WI38 (cell line): ENCODE results near the gene H6PD.

Experiments used
- H3K4me3 ChIP-seq: 2 replicates; pipeline ENCODE4 v1.5.1; 2011; ENCODE audit warnings: low read depth, mild to moderate bottlenecking, control low read depth, low read length
- CTCF ChIP-seq: IDR thresholded peaks from 2 replicates; pipeline ENCODE4 v1.5.1; 2012; ENCODE audit warnings: low read depth, mild to moderate bottlenecking, control low read depth, low read length

Gene H6PD

DNA sequence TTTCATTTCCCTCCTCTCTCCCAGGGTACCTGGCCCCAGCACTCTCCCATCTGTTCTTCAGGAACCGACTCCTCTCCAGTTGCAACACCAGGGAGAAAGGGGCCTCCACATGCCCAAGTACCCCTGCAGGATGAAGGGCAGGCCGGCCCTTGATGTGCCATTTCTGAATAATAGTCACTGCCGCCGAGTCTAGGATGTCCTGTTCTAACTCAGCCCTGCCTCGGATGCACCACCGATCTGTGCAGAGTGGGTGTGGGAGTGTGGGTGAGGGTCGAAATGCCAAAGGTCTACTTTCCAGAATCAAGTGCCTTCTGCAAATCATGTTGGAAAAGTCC, 32.7 kb downstream of the H6PD start:
- no peak for TF ChIP-seq CTCF
- no peak overlapping the region for H3K4me3 ChIP-seq

GRCh38 chr1:9267827-9268581, 33.4 kb downstream of the H6PD start:
- no peak overlapping the region for H3K4me3 ChIP-seq
- no peak for TF ChIP-seq CTCF

DNA sequence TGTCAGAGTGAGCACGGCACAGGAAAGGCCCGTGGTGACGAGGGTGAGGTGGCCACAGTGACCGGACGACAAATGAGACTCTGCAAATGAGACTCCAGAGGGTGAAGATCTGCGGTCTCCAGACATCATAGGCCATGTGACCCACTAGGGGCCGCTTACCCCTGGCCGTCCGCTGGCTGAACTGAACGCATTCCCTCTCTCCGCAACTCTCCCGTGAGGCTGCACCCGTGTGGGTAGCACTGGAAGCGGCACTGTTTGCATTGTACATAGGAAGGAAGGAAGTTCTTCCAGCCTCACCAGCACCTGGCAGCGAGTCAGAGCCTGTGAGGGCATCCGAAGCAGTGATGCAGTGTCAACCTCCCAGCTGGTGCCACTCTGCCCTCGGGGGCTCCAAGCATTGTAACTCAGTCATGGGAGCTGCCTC, 34.5 kb downstream of the H6PD start:
- TF ChIP-seq CTCF, result no peak
- no peak overlapping the region for H3K4me3 ChIP-seq

DNA sequence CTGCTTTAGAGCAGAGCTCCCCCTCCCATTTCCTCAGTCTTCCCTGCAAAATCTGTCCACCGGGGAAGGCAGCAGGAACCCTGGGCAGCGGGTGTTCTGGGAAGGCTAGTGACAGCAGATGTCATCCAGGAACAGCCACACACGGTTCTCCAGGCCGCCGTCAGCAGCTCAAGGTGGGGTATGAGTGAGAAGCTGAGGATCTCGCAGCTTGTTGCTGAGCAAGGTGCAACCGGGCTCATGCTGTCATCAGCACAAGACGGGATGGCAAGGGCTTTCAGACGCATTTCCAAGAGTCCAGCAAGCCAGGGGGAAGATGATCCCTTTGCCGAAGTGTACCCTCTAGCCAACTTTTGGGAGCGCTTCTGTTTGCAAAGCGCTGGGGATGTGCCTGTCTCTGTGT, 35.1 kb downstream of the H6PD start:
- H3K4me3 ChIP-seq, result no peak overlapping the region
- TF ChIP-seq CTCF, result no peak

DNA sequence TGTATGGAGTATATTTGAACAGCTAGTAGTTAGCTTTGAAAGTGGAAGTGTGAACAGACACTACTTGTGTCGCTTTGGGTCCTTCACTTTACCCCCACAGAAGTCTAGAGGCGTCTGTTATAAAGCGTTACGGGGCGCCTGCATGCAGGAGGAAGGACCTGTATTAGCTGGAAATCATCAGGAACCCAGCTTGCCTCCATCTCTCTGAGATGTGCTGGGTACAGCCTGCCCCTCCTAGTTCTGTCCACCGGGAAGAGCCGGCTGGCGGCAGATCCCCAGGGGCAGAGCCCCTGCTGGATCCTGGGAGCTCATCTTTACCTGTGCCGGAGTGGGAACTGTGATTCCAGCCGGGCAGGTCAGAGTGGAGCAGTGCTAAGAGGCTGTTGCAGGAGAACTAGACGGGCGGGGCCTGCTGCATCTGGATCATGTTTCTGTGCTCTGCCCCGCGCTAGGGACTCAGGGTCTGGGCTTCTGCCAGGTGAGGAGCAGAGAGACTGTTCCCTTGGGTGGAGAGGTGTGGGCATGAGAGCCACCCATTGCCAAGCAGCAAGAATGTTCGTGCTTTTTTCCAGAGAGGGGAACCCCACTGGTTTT, 35.8 kb downstream of the H6PD start:
- H3K4me3 ChIP-seq, result no peak overlapping the region
- TF ChIP-seq CTCF, result no peak

DNA sequence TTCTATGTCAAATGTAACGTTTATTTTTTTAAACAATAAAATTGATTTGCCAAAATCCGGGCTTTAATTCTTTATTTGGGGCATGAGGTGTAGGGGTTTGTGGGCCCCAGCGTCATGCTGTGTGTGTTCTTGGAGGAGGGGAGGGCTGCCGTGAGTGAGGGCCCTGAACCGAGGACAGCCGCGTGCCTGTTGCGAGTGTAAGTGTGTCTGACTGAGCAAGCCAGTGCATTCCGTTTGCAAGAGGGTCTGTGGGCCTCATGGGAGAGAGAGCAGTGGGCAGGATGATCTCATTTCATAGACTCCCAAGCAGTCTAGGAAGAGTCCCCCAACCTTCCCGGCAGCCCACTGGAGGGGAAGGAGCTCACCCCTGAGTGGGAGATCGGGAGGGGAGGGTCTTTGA, 36.7 kb downstream of the H6PD start:
- no peak overlapping the region for H3K4me3 ChIP-seq

More for the DNA sequence above, 36.7 kb downstream of the H6PD start:
- no peak for TF ChIP-seq CTCF
